HuH-7.5 (cell line): ENCODE measurements around the gene TSPAN2.

Experiments used
- DNase-seq: peaks from one replicate; pipeline ENCODE4 v3.0.0; 2011; ENCODE audit warnings: low spot score

The TSPAN2 gene

GRCh38 chr1:115113766-115114165, 24.5 kb upstream of the TSPAN2 start:
- no peak for DNase-seq

GRCh38 chr1:115112496-115113375, 23.4 kb upstream of the TSPAN2 start:
- DNase-seq, result no peak

GRCh38 chr1:115107516-115108260, 18.4 kb upstream of the TSPAN2 start:
- no peak for DNase-seq

- no peak for DNase-seq
Observed at GRCh38 chr1:115105831-115106230, 16.5 kb upstream of the TSPAN2 start.

GRCh38 chr1:115099693-115100050, 10.4 kb upstream of the TSPAN2 start:
- DNase-seq, result no peak

GRCh38 chr1:115098979-115099692, 9.8 kb upstream of the TSPAN2 start:
- no peak for DNase-seq

GRCh38 chr1:115092175-115092574, 2.9 kb upstream of the TSPAN2 start:
- DNase-seq, result no peak

GRCh38 chr1:115091572-115091971, 2.3 kb upstream of the TSPAN2 start:
- DNase-seq, result no peak

- DNase-seq, result no peak
Observed at GRCh38 chr1:115090956-115091355, 1.7 kb upstream of the TSPAN2 start.

- DNase-seq, result no peak
Observed at GRCh38 chr1:115090540-115090939, 1.2 kb upstream of the TSPAN2 start.

GRCh38 chr1:115090186-115090490, 835 bp upstream of the TSPAN2 start:
- no peak for DNase-seq

- no peak for DNase-seq
Observed at GRCh38 chr1:115088871-115089419, 358 bp downstream of the TSPAN2 start.

- no peak for DNase-seq
Observed at GRCh38 chr1:115088115-115088778, 1.1 kb downstream of the TSPAN2 start.

- no peak for DNase-seq
Observed at GRCh38 chr1:115086176-115086830, 3.0 kb downstream of the TSPAN2 start.

GRCh38 chr1:115084902-115085511, 4.3 kb downstream of the TSPAN2 start:
- DNase-seq, result no peak

GRCh38 chr1:115082949-115083348, 6.4 kb downstream of the TSPAN2 start:
- no peak for DNase-seq

- DNase-seq, result no peak
Observed at GRCh38 chr1:115078708-115079107, 10.6 kb downstream of the TSPAN2 start.

GRCh38 chr1:115077984-115078330, 11.3 kb downstream of the TSPAN2 start:
- no peak for DNase-seq

- DNase-seq, result no peak
Observed at GRCh38 chr1:115077286-115077983, 11.9 kb downstream of the TSPAN2 start.

- no peak for DNase-seq
Observed at GRCh38 chr1:115076384-115076915, 12.9 kb downstream of the TSPAN2 start.
